Measurements from ENCODE around the gene PRRC2B.

DNA sequence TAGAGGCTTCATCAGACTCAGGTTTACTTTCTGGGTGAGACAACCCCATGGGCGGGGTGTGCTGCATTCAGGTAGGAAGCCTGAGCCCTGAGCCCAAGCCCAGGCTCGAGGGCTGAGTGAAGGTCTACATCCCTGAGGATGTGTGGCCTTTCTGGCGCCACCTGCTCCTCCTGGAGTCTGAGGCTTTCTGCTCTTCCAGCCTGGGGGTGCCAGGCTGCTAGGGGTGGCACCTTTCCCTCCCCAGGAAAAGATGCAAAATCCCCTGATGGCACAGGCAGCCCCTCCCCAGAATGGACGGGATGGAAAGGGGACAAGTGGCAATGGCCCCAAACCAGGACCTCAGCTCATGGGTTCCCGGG lies 44.4 kb upstream of the PRRC2B start:
- TF ChIP-seq, protein P1, sequence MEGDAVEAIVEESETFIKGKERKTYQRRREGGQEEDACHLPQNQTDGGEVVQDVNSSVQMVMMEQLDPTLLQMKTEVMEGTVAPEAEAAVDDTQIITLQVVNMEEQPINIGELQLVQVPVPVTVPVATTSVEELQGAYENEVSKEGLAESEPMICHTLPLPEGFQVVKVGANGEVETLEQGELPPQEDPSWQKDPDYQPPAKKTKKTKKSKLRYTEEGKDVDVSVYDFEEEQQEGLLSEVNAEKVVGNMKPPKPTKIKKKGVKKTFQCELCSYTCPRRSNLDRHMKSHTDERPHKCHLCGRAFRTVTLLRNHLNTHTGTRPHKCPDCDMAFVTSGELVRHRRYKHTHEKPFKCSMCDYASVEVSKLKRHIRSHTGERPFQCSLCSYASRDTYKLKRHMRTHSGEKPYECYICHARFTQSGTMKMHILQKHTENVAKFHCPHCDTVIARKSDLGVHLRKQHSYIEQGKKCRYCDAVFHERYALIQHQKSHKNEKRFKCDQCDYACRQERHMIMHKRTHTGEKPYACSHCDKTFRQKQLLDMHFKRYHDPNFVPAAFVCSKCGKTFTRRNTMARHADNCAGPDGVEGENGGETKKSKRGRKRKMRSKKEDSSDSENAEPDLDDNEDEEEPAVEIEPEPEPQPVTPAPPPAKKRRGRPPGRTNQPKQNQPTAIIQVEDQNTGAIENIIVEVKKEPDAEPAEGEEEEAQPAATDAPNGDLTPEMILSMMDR (IDR thresholded peaks at IDR 0.05) = no peak
- TF ChIP-seq POLR2A (IDR thresholded peaks at IDR 0.05) = no peak
- TF ChIP-seq POLR2AphosphoS5 (IDR thresholded peaks at IDR 0.05) = no peak
